Cardiac septum (tissue), 1 donor: Measurements from ENCODE around the gene HOGA1. TPM values are rescaled to one million over a fixed set of nuclear protein-coding genes. Genes with fewer than 3 reads are reported as not detected.
"Not testable (repeated sequence)": the region's sequence is repeated elsewhere in the genome, so short reads cannot be mapped to it uniquely, and the experiment has no call there.

Source experiments
- DNase-seq: peaks from one replicate; pipeline ENCODE4 v3.0.0-alpha.2; 2020; ENCODE audit warnings: low spot score
- intact Hi-C: fragments of 100-400 bp; cut with DNase I; formaldehyde crosslinking; loops from one replicate; pipeline ENCODE4 v1.14.0; 2022
- total RNA-seq: library from RNA; stranded (reverse); fragmentation: NEBNext Ultra II Directional; extraction: Animal tissue kit (Norgen Biotek cat#: 25700); gene quantifications from one replicate; pipeline ENCODE4 v1.2.1, GENCODE V29; 2021
- donor health status: DM: no; HTN: no; CAD: no.

The HOGA1 gene
- total RNA-seq, 1 donor from 2014 or later: 20.4 TPM

DNA sequence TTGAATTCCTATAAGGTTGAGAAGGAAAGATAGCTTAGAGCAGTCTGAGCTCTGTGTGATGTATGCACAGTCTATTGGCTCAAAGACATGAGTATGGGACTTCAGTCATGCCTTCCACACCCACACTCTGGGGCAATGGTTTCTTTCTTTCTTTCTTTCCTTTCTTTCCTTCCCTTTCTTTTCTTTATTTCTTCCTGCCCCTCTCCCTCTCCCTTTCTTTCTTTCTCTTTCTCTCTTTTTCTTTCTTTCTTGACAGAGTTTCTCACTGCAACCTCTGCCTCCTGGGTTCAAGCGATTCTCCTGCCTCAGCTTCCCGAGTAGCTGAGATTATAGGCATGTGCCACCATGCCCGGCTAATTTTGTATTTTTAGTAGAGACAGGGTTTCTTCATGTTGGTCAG is 54.9 kb downstream of the HOGA1 start:
- not testable (repeated sequence) for DNase-seq
- intact Hi-C loops: loop anchor here (10.0 kb wide), 1 partner anchor 46 kb away; the partner anchor contains the start of gene AVPI1

DNA sequence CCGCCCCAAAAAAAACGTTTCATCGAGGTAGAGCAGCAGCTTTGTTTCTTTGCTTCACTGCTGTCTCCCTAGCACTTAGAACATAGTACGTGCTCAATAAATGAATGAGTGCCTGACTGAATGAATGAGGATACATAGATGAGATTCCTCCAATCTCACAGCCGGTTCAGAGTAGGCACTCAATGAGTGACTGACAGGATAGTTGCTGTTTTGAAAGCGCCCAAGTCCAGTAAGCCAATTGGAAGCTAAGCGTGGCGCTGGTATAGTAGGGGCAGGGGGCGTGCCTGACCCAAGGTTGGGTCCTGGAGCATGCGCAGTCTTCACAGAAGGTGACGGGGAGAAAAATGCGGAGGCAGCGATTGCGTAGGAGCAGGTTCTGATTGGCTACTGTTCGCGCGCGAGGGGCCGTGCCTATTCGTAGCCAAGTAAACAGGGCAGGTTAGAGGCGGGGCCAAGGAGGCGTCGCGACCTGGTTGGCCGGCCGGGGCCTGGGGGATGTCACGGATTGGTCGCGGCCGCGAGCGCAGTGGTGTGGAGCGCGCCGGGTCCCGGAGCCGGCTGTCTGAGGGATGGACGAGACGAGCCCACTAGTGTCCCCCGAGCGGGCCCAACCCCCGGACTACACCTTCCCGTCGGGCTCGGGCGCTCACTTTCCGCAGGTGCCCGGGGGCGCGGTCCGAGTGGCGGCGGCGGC is 56.1 kb downstream of the HOGA1 start, which contains the start of gene PI4K2A:
TSS of gene PI4K2A (plus strand) at position 498 of the 694 bp plus-strand sequence. CDS start at position 570, 72 bp downstream.
- intact Hi-C loops: no loop called here
- peak; percentile 99 for DNase-seq

DNA sequence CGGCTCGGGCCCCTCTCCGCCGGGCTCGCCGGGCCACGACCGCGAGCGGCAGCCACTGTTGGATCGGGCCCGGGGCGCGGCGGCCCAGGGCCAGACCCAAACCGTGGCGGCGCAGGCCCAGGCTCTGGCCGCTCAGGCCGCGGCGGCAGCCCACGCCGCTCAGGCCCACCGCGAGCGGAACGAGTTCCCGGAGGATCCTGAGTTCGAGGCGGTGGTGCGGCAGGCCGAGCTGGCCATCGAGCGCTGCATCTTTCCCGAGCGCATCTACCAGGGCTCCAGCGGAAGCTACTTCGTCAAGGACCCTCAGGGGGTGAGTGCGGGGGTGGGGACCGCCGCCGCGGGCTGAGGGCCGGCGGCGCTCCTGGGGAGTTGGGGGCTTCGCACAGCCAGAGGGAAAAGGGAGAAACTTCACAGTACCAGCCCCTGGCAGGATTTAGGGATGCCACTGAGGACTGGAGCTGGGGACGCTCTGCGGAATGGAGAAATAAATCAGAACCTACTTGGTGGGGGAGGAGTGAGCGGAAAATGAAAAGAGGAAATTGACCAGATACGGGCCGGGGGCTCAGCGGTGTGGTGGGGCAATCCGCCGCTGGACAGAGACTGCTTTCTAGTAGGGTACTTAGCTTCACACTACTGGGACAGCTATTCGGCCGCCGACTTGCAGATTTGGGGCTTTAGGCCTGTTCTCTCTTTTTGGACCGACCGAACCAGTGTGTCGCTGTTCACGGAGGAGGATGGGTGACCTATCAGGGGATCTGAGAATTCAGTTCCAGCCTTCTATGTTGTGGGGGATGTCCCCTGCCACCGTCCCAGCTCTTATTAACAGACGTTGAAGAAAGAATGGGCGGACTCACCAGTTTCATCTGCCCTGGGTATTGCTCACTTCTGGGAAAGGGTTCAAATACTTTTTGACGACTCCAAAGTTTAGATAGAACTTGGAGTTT is 57.0 kb downstream of the HOGA1 start:
- no peak for DNase-seq
- intact Hi-C loops: no loop called here

DNA sequence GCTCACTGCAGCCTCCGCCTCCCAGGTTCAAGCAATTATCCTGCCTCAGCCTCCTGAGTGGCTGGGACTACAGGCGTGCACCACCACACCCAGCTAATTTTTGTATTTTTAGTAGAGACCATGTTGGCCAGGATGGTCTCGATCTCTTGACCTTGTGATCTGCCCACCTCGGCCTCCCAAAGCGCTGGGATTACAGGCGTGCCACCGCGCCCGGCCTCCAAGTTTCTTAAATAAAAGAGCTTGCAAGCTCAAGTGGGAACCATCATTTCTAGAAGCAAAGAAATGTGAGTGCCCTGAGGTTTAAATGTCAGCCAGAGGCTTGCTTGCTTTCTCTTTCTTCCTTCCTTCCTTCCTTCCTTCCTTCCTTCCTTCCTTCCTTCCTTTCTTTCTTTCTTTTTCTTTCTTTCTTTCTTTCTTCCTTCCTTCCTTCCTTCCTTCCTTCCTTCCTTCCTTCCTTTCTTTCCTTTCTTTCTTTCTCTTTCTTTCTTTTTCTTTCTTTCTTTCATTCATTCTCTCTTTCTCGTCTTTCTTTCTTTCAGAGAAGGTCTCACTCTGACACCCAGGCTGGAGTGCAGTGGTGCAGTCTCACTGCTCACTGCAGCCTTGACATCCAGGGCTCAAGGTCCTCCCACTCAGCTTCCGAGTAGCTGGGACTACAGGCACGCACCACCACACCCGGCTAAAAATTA is 58.4 kb downstream of the HOGA1 start:
- intact Hi-C loops, DNase-seq: not testable (repeated sequence)

GRCh38 chr10:97643441-97643985 is 59.3 kb downstream of the HOGA1 start:
- no peak for DNase-seq
- intact Hi-C loops: no loop called here

- intact Hi-C loops: no loop called here
- DNase-seq: no peak
Observed at GRCh38 chr10:97644936-97645335, 60.7 kb downstream of the HOGA1 start.

DNA sequence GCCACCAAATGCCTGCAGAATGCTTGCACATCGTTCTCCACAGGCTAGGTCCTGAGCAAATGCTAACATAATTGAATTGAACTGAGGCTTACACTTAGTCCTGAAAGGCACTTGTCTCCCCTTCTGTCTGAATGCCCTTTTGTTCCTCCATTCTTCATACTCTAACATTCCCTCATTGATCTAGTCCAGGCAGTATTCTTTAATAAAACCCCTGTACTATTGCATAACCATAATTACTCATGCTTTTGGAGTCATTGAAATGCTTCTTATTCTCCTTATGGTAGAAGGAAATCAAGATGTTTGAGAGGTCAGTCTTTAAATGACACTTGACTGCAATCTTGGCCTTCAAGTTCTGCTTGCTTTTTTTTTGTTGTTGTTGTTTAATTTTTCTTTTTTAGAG is 63.4 kb downstream of the HOGA1 start:
- intact Hi-C loops: no loop called here
- DNase-seq: no peak

DNA sequence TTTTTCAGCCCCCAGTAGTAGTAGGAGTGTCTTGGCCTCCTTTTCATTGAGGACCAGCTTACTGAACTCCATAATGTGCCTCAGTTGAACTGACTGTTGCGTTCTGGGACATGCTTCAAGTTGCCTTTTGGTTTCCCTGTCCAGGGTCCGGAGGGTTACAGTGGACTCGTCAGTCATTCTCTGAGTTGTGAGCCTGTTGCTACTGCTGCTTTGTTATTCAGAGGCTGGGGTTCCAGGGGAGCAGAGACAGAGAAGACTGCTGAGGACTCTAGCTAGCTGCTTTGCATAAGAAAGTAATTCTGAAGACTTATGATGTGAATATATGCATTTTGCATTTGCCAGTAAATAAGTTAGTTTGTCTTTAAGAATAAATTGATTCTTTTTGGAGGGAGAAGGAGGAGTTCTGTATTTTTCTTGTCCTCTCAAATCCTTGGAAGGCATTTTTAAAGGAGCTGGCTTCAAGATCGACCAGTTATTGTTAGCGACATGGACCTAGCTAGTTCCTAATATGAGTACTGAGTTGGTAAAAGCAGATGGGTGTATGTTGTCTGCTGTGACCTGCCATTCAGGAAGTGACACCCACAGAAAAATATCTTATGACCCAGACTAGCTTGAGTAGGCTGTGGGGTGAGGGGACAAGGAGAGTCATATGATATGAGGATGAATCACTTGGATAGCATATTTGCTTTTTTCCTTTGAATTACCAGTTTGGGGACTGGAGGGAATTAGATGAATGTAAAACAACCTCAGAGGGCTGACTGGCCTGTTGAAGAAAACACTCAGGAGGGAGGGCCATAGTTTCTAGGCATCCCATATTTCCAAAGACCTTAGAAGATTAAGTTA is 64.6 kb downstream of the HOGA1 start:
- no peak for DNase-seq
- intact Hi-C loops: no loop called here

- intact Hi-C loops, DNase-seq: not testable (repeated sequence)
Observed at GRCh38 chr10:97649405-97649750, 65.2 kb downstream of the HOGA1 start.

DNA sequence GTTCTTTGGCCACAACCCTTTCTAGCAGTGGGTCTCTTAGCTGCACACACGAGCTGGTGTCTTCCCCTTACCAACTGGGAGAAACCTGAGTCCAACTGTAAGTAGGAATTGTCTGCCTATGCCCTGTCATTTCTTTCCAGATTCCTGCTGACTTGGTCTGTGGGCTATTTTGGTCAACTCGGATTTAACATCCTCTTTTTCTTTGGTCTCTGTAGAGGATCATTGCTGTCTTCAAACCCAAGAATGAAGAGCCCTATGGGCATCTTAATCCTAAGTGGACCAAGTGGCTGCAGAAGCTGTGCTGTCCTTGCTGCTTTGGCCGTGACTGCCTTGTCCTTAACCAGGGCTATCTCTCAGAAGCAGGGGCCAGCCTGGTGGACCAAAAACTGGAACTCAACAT is 66.5 kb downstream of the HOGA1 start:
- intact Hi-C loops: no loop called here
- DNase-seq: no peak

GRCh38 chr10:97651773-97652172 is 67.6 kb downstream of the HOGA1 start:
- intact Hi-C loops: no loop called here
- DNase-seq: no peak

- intact Hi-C loops: no loop called here
- no peak for DNase-seq
Observed at GRCh38 chr10:97656777-97657176, 72.6 kb downstream of the HOGA1 start.

DNA sequence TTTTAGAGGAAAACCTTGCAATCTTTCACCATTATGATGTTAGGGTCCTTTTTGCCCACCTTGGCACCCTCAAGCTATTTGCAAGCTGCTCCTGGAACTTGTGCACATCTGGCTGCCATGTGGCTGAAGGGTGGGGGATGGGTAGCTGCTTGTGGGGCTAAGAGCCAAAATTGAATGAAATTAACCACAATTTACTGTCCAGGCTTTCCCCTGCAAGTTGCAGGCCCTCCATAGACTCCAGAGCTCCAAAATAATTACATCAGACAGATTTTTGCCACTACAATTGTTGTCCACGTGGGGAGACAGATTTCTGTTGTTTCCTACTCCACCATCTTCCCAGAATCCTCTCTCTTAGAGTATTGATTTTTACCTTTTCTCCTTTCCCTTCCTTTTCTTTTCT is 75.4 kb downstream of the HOGA1 start:
- intact Hi-C loops: no loop called here
- no peak for DNase-seq

Other genes starting within 250 kb of the HOGA1 start
- 4.8 TPM for gene FRAT2, start 249.7 kb upstream of the HOGA1 start, total RNA-seq
- 23.5 TPM for gene RRP12, start 183.0 kb upstream of the HOGA1 start, total RNA-seq
- 331 TPM for gene PGAM1, start 158.2 kb upstream of the HOGA1 start, total RNA-seq
- gene EXOSC1, start 138.4 kb upstream of the HOGA1 start, total RNA-seq: 15.8 TPM
- 25.5 TPM for gene ZDHHC16, start 138.2 kb upstream of the HOGA1 start, total RNA-seq
- gene MMS19, start 86.0 kb upstream of the HOGA1 start, total RNA-seq: 46.7 TPM
- 25.5 TPM for gene UBTD1, start 85.5 kb upstream of the HOGA1 start, total RNA-seq
- gene ANKRD2, start 11.6 kb upstream of the HOGA1 start, total RNA-seq: 138 TPM
- 0.51 TPM for gene C10orf62, start 5.3 kb downstream of the HOGA1 start, total RNA-seq
- 17.7 TPM for gene MORN4, start 49.1 kb downstream of the HOGA1 start, total RNA-seq
- 18.0 TPM for gene PI4K2A, start 56.3 kb downstream of the HOGA1 start, total RNA-seq
- 6.3 TPM for gene AVPI1, start 102.9 kb downstream of the HOGA1 start, total RNA-seq
- 8.6 TPM for gene MARVELD1, start 129.3 kb downstream of the HOGA1 start, total RNA-seq
- gene ZFYVE27, start 152.7 kb downstream of the HOGA1 start, total RNA-seq: 19.8 TPM
- 3.2 TPM for gene SFRP5, start 187.6 kb downstream of the HOGA1 start, total RNA-seq